HG03442 (cell line): ENCODE results near the gene NOS1.
"Not testable (repeated sequence)": the region's sequence is repeated elsewhere in the genome, so short reads cannot be mapped to it uniquely, and the experiment has no call there.

ENCODE experiments used
- ATAC-seq: cut with Tn5 transposase; IDR thresholded peaks from one replicate; pipeline ENCODE4 v1.9.1; 2021; ENCODE audit warnings: mild to moderate bottlenecking, moderate library complexity; ENCODE audit not compliant: unreplicated experiment

NOS1 gene

GRCh38 chr12:117213295-117213808 lies 148.1 kb downstream of the NOS1 start:
- ATAC-seq, result no peak

- ATAC-seq, result no peak
Measured at GRCh38 chr12:117212563-117213190, 148.7 kb downstream of the NOS1 start.

GRCh38 chr12:117210266-117210918 lies 151.0 kb downstream of the NOS1 start:
- no peak for ATAC-seq

GRCh38 chr12:117209626-117210025 lies 151.8 kb downstream of the NOS1 start:
- no peak for ATAC-seq

- no peak for ATAC-seq
Measured at GRCh38 chr12:117208811-117209455, 152.5 kb downstream of the NOS1 start.

GRCh38 chr12:117208206-117208605 lies 153.2 kb downstream of the NOS1 start:
- ATAC-seq, result no peak

GRCh38 chr12:117207675-117208074 lies 153.8 kb downstream of the NOS1 start:
- ATAC-seq, result no peak

- ATAC-seq, result no peak
Measured at GRCh38 chr12:117202556-117202955, 158.9 kb downstream of the NOS1 start.

- no peak for ATAC-seq
Measured at GRCh38 chr12:117202033-117202432, 159.4 kb downstream of the NOS1 start.

GRCh38 chr12:117199956-117200744 lies 161.3 kb downstream of the NOS1 start:
- not testable (repeated sequence) for ATAC-seq

- not testable (repeated sequence) for ATAC-seq
Measured at GRCh38 chr12:117196334-117196733, 165.1 kb downstream of the NOS1 start.

- ATAC-seq, result not testable (repeated sequence)
Measured at GRCh38 chr12:117195027-117195426, 166.4 kb downstream of the NOS1 start.

GRCh38 chr12:117193903-117194302 lies 167.5 kb downstream of the NOS1 start:
- no peak for ATAC-seq

- ATAC-seq, result not testable (repeated sequence)
Measured at GRCh38 chr12:117192581-117192980, 168.8 kb downstream of the NOS1 start.

- no peak for ATAC-seq
Measured at GRCh38 chr12:117192057-117192456, 169.4 kb downstream of the NOS1 start.

GRCh38 chr12:117190210-117190781 lies 171.1 kb downstream of the NOS1 start, which contains the start of gene FBXO21:
FBXO21 (minus strand) TSS chr12:117190470; CDS start chr12:117190456, 14 bp downstream.
- ATAC-seq, result peak; percentile 88

- peak; percentile 33 for ATAC-seq
Measured at GRCh38 chr12:117189725-117190209, 171.7 kb downstream of the NOS1 start.

- no peak for ATAC-seq
Measured at GRCh38 chr12:117188961-117189724, 172.3 kb downstream of the NOS1 start.

GRCh38 chr12:117188121-117188665 lies 173.2 kb downstream of the NOS1 start:
- no peak for ATAC-seq
